Measurements from ENCODE around the gene NPR2.

DNA sequence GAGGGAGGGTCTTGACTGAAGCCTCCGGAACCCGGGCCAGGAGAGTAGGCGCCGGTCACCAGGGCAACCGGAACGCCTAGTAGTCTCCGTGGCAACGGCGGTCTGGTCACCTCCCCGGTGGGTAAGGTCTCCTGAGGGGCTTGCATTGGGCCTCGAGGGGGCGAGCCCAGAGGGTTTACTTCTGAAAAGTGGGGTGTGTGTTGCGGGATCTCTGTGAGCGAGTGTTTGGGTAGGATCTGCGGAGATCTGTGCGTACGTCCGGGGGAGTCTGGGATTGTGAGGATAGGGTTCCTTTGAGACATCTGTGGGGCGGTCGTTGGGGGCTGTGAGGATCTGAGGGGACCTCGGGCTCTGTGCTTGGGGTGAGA is 37.3 kb downstream of the NPR2 start, which contains the start of gene FAM221B:
- TF ChIP-seq, protein P1, sequence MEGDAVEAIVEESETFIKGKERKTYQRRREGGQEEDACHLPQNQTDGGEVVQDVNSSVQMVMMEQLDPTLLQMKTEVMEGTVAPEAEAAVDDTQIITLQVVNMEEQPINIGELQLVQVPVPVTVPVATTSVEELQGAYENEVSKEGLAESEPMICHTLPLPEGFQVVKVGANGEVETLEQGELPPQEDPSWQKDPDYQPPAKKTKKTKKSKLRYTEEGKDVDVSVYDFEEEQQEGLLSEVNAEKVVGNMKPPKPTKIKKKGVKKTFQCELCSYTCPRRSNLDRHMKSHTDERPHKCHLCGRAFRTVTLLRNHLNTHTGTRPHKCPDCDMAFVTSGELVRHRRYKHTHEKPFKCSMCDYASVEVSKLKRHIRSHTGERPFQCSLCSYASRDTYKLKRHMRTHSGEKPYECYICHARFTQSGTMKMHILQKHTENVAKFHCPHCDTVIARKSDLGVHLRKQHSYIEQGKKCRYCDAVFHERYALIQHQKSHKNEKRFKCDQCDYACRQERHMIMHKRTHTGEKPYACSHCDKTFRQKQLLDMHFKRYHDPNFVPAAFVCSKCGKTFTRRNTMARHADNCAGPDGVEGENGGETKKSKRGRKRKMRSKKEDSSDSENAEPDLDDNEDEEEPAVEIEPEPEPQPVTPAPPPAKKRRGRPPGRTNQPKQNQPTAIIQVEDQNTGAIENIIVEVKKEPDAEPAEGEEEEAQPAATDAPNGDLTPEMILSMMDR (IDR thresholded peaks at IDR 0.05): no peak
- TF ChIP-seq SMAD3 (CRISPR knock-in tag; IDR thresholded peaks at IDR 0.05; ENCODE audit: borderline replicate concordance) (no peak), ATF6 (CRISPR knock-in tag; IDR thresholded peaks at IDR 0.05) (no peak), ESRRA (CRISPR knock-in tag; IDR thresholded peaks at IDR 0.05; ENCODE audit: borderline replicate concordance) (no peak), ZNF416 (CRISPR knock-in tag; IDR thresholded peaks at IDR 0.05) (no peak), ZSCAN18 (CRISPR knock-in tag; IDR thresholded peaks at IDR 0.05) (no peak), USF1 (CRISPR knock-in tag; IDR thresholded peaks at IDR 0.05) (no peak), NFYB (CRISPR knock-in tag; conservative IDR thresholded peaks at IDR 0.05; ENCODE audit: low read depth) (no peak)
- TF ChIP-seq, protein P2, sequence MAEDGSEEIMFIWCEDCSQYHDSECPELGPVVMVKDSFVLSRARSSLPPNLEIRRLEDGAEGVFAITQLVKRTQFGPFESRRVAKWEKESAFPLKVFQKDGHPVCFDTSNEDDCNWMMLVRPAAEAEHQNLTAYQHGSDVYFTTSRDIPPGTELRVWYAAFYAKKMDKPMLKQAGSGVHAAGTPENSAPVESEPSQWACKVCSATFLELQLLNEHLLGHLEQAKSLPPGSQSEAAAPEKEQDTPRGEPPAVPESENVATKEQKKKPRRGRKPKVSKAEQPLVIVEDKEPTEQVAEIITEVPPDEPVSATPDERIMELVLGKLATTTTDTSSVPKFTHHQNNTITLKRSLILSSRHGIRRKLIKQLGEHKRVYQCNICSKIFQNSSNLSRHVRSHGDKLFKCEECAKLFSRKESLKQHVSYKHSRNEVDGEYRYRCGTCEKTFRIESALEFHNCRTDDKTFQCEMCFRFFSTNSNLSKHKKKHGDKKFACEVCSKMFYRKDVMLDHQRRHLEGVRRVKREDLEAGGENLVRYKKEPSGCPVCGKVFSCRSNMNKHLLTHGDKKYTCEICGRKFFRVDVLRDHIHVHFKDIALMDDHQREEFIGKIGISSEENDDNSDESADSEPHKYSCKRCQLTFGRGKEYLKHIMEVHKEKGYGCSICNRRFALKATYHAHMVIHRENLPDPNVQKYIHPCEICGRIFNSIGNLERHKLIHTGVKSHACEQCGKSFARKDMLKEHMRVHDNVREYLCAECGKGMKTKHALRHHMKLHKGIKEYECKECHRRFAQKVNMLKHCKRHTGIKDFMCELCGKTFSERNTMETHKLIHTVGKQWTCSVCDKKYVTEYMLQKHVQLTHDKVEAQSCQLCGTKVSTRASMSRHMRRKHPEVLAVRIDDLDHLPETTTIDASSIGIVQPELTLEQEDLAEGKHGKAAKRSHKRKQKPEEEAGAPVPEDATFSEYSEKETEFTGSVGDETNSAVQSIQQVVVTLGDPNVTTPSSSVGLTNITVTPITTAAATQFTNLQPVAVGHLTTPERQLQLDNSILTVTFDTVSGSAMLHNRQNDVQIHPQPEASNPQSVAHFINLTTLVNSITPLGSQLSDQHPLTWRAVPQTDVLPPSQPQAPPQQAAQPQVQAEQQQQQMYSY (CRISPR knock-in tag; IDR thresholded peaks at IDR 0.05): no peak
- TF ChIP-seq, protein P3, sequence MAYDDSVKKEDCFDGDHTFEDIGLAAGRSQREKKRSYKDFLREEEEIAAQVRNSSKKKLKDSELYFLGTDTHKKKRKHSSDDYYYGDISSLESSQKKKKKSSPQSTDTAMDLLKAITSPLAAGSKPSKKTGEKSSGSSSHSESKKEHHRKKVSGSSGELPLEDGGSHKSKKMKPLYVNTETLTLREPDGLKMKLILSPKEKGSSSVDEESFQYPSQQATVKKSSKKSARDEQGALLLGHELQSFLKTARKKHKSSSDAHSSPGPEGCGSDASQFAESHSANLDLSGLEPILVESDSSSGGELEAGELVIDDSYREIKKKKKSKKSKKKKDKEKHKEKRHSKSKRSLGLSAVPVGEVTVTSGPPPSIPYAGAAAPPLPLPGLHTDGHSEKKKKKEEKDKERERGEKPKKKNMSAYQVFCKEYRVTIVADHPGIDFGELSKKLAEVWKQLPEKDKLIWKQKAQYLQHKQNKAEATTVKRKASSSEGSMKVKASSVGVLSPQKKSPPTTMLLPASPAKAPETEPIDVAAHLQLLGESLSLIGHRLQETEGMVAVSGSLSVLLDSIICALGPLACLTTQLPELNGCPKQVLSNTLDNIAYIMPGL (CRISPR knock-in tag; IDR thresholded peaks at IDR 0.05): no peak
- TF ChIP-seq, protein P4, sequence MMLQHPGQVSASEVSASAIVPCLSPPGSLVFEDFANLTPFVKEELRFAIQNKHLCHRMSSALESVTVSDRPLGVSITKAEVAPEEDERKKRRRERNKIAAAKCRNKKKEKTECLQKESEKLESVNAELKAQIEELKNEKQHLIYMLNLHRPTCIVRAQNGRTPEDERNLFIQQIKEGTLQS (CRISPR knock-in tag; conservative IDR thresholded peaks at IDR 0.05): no peak
- TF ChIP-seq, protein P5, sequence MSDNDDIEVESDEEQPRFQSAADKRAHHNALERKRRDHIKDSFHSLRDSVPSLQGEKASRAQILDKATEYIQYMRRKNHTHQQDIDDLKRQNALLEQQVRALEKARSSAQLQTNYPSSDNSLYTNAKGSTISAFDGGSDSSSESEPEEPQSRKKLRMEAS (CRISPR knock-in tag; IDR thresholded peaks at IDR 0.05): no peak

Measured in WTC11 (cell line).